ENCODE results near the gene PARP6.

PARP6 gene

DNA sequence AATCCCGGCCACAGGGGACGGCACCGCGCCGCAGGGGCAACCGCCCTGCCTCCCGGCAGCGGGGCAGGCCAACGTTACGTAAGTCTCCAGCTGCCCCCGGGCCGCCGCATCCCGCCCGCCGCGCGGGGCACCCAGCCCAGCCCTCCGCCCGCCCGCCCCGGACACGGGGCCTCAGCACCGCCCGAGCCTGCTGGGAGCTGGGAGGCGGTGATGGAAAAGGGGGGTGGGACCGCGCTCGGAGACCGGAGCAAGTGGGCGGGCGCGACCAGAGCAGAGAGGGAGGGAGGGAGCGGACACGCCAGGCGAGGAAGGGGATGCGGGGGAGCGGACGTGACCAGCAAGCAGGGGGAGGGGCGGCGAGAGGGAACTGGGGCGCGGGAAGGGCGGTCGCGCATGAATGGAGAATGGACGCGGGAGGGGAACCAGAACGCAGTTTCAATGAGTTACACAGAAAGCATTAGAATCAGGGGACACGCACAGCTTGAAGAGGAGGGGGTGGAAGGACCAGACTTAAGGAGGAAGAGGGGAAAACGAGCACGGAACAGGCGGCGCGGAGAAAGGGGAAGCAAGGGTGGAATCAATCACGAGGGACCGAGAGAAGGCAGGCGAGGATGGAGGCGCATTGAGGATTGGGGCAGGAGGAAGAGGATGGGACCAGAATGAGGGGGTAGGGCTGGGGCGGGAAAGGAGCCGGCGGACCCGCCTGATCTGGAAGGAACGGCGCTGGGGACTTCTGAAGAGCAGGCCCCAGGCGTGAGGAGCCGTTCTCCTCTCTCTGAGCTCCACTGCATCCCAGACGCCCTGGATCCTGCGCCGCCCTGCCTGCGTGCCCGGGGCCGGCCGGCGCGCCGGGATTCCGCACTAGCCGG lies 41.9 kb downstream of the PARP6 start:
- peak; percentile 29 to 64 for DNase-seq

DNA sequence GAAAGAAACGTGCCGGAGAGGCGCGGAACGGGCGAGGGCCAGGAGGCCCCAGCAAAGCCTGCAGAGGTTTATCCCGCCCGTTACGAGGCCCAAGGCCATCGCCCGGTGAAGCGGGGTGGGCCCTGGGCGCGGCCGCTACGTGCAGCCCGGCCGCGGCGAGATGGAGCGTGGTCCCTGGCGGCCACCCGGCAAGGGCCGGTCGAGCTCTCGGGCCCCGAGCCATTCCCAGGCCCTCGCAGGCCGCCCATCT lies 42.5 kb downstream of the PARP6 start:
- DNase-seq, result no peak

DNA sequence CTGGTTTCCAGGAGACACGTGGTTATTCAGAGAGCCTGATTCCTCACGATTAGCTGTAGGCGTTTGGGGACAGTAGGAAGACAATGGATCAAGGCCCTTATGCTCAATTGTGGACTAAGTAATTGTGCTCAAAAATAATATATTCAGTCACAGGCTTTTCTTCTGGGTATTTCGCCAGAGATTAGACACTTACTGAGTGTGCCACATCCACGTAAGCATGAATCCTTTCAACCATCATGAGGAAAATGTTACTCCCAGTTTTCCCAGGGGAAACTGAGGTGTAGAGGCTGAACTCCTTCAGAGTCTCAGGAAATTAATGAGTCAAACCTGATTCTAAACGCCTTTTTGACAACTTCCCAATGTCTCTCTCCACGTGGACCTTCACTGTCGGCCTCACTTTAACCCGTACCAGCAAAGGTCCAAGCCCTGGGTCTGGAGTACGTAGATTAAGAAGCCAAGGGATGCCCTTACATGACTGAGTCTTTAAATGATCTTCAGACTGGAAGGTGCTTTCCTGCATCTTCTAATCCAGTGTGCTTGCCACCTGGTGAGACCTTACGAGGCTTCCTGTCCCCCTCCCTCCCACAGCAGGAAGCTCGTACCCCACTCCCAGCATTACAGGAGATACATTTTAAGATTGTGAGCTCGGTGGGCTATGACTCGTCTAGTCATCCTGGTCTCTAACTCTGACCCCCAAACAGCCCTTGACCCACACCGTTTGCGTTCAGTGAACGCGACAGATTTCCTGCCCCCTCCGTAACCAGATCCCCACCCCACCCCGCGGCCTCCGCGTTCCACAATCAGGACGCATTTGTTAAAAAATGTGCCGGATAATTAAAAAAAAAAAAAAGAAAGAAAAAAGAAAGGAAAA lies 43.0 kb downstream of the PARP6 start:
- DNase-seq, result no peak

DNA sequence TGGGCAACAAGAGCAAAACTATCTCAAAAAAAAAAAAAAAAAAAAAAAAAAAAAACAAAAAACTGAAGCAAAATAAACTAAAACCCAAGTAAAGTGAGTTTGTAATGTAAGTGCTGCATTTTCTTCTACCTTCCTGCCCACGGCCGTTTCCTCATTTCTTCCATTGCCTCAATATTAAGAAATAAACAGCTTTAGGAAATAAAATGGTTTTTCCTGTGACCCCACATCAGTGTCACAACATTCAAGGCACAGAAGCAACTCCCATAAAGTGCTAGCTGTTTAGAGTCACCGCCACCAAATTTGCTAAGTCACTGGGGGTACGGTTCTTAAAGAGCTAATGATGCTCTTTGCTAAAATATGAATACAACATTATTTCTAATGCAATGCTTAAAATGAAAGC lies 44.6 kb downstream of the PARP6 start:
- DNase-seq, result no peak

DNA sequence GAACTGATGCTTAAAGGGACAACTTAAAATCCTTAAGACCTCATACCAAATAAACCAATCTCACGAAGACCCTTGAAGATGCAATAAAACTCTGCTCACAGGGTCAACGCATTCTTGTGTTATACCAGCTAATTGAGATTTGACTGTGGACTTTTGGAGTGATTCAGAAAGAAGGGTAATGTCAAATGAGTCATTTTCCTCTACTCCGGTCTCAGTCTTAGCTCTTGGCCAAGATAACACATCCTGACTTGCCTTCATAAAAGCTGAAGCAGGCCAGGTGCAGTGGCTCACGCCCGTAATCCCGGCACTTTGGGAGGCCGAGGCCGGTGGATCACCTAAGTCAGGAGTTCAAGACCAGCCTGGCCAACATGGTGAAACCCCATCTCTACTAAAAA lies 45.2 kb downstream of the PARP6 start:
- DNase-seq, result no peak

DNA sequence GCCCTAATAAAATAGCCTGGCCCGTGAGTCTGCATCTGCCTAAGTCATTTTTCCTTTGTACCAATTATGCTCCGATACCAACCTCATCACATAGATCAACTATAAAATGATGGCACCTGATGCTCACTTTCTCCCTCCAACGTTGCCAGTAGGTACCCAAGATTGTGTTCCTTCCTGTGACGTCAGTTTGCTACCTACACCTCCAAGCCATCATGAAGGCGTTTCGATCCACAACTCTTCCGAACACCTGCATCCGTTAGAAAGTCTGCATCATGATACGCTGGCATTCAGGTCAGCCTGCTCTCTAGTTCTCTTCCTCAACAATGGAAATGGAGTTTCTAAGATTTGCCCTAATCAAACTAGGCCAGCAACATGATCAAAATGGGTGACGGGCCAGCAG lies 49.1 kb downstream of the PARP6 start:
- DNase-seq, result no peak

DNA sequence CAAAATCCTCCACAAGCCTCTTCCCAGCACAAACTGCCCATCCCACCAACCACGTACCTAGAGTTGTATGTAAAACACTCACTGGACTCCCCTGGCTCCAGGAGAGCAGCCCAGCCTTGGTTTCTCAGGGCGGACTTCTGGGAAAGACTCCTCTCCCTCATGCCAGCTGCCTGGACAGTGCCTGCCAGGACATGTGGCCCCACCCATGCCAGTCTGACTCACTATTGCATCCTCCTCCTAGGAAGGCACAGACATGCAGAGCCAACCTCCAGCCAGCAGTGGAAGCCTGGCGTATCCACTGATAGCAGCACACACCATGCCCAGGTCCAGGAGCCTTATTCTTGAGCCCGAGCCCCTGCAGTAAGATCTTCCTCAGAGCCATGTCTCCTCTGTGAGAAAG lies 50.0 kb downstream of the PARP6 start:
- no peak for DNase-seq

DNA sequence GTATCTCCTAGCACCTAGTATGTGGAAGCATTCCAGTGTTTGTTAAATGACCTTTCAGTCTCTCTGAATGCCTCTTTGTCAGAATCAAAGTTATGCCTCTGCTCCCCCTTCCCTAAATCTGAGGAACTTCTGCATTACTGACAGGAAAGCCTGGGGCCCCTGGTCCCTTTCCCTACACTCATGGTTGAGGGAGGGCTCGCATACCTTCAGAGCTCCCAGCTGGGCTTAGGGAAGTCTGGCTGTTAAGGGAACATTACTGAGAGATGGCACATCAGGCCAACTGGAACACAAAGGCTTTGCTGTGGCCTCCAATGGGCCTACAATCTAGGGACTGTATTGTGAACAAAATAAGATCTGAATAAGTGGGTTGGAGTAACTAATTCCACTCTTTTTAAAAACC lies 51.7 kb downstream of the PARP6 start:
- no peak for DNase-seq

DNA sequence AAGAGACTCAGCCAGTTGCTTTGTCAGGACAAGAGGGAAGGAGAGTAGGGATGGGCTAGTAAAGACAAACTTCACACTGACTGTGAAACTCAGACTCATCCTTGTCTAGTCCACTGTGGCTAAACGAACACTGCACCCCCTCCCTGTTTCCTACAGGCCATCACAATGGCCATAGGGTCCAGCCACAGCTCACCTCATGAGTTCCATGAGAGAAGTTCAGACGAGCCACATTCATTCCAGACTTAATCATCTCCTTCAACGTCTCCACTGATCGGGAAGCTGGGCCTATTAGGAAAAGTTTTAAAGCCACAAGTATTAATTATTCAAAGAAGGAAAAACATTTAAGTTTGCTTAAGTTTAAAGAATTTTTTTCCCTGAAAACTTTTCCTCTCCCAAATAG lies 55.1 kb downstream of the PARP6 start:
- DNase-seq, result no peak

DNA sequence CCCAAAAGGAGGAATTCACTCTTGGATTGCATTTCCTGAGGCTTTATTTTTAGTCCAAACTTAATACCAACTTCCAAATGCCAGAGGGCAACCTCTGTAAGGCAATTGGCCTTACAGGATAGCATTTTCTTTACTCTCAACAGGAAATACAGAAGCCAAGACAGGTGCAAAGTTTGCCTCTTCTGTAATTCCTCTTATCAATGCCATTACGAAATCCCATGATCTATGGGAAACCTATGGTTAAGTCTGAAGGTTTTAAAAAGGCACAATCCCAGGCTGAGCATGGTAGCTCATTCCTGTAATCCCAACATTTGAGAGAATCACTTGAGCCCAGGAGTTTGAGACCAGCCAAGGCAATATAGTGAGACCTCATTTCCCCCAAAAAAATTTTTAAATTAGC lies 56.3 kb downstream of the PARP6 start:
- no peak for DNase-seq

DNA sequence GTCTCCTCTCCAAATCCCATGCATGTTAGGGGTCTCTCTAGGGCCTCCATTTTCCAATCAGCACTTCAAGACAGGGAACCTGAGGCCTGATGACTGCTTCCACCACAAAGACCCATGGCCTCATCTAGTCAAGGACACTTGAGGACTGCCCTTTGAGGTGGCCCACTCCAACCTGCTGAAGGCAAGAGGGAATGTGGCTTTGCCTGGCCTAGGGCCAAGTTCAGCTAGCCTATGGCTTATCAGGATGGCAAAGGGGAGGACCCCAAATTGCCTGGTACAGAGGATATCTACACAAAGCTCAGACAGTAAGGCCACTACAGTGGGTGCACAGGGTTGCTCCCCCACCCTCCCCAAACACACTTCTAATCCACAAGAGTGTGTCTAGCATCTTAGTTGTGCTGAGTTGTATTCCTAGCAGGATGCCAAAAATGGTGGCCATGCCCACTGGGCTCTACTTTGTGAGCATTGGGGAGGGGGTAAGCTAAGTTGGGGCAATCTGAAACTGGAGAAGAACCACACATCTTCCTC lies 64.7 kb downstream of the PARP6 start:
- no peak for DNase-seq

DNA sequence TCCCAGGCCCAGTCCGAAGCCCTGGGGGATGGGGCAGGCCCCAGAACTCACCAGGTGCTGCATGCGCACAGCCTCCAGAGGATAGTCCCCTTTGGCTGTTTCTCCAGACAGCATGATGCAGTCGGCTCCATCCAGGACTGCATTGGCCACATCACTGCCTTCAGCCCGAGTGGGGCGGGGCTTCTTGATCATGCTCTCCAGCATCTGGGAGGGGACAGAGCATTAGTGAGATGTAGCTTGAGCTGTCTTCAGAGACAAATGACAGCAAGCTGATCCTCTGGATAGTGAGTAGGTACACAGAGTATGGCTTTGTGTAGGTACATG lies 65.7 kb downstream of the PARP6 start:
- DNase-seq, result no peak

DNA sequence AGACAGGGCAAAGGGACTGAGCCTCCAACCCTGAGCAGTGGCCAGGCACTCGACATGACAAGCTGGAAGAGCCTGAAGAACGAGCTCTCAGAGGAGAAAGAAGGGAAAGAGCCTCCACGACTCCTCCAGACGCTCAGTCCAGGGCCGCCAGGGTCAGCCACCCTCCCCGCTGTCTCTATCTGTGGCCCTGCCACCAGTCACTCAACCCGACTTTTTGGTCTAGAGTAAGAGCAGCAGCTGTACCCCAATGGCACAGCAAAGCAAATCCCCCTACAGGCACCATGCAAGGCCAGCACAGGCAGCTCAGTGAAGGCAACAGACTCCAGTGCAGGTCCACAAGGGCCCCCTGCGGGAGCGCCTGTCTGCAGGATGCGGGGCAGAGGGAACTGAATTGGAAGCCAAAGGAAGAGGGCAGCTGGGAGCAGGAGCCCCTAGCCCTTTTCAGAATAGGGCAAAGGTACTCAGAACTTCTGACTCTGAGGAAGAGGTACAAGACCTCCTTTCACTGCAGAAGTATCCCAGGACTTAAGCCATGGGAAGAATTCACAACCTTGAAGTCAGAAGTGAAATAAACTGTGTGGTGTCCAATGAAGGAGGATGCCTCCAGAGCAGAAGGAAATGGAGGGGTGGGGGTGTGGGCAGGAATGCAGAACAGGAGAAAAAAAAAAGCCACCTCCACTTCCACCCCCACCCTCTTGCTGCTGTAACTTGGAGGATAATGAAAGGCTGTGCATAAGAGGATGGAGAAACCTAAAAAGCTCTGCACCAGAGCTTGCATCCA lies 66.3 kb downstream of the PARP6 start:
- DNase-seq, result no peak

DNA sequence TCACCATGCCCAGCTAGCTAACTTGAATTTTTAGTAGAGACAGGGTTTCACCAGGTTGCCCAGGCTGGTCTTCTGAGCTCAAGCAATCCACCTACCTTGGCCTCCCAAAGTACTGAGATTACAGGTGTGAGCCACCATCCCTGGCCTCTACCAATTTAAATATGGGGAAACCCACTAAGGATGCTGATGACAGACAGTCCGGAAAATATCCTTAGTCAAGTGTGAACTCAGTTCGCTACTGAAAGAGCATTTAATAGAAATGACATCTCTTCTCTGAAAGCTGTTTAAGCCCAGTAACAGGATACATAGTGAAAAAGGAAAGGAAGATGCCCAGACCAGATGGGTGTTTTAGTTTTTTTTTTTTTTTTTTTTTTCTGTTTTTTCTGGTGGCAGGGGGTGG lies 67.1 kb downstream of the PARP6 start:
- no peak for DNase-seq

DNA sequence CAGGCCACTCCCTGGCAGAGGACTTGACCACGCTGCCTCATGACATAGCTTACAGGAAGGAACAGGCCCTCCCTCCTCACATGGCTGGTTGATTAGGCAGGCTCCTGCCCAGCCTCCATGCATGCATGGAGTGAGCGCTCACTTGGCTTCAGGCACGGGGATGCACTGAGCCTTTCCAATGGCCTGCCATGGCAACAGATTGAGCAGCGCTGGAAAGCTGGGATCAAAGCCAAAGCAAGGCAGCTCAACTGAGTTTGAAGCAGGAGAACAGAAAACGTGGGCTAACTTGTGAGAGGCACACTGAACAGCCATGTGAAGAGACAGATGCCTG lies 68.9 kb downstream of the PARP6 start:
- no peak for DNase-seq

DNA sequence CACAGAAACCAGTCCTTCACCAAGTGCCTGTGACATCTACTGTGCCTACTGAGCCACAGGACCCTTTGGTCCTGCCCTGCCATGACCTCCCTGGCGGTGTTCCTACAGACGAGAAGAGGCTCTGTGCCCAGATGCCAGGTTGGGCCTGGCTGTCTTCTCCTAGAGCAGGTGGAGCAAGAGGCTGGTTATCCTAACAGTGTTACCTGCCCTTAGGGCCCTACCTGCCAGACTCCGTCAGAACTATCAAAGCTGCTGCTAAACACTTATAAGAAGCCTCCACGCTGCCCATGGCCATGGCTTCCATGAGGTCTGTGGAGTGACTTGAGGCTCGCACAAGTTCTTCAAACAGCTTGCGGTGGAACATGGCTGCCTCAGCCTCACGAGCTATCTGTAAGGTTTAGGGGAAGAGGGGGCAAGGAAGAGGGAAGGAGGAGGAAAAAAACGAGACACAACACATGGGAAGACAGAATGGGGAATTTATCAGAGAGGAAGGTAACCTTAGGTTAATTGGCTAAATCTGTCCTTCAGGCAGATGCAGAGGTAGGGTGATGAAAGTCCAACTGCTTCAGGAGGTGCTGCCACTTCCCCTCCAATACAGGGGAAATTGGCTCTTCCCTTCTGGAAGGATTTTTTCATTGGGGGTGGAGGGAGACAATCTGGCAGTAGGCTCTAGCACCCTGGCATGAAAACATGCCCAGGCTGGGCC lies 69.4 kb downstream of the PARP6 start:
- DNase-seq, result no peak

DNA sequence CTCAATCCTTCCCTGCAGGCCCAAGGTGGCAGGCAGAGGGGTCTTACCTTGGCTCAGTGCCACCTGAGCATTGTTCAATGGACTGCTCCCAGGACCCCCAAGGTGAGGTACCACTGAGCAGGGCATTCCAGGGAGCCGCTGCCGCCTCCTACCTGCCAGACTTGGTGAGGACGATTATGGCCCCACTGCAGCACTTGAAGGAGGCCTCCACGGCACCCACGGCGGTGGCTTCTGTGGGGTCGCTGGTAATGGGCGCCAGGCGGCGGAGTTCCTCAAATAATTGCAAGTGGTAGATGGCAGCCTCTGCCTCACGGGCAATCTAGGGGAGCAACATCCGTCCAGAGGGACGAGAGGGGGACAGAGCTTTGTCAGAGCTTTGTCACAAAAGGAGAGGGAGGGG lies 70.1 kb downstream of the PARP6 start:
- no peak for DNase-seq

DNA sequence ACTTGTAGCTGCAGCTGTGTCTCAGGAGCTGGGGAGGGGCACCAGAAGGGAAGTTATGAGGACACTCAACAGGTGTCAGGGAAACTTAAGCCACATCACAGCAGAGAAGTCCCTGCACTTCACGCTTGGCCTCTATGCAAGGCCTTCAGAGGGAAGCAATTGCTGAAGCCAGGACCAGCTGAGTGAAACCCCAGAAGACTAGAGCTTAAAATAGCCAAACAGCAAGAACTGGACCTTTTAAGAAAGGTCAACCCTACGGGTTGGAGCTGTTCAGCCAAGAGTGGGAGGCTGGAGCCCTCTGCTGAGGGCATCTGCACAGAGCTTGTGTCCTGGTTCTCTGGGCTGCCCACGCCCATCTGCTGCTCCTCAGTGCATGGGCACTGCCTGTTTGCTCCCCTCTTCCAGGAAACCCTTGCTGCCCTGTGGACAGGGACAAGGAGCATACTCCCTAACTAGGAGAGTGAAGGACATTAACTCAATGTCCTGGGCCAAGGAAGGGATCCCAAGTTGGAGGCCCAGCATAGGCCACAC lies 70.9 kb downstream of the PARP6 start:
- DNase-seq, result no peak

DNA sequence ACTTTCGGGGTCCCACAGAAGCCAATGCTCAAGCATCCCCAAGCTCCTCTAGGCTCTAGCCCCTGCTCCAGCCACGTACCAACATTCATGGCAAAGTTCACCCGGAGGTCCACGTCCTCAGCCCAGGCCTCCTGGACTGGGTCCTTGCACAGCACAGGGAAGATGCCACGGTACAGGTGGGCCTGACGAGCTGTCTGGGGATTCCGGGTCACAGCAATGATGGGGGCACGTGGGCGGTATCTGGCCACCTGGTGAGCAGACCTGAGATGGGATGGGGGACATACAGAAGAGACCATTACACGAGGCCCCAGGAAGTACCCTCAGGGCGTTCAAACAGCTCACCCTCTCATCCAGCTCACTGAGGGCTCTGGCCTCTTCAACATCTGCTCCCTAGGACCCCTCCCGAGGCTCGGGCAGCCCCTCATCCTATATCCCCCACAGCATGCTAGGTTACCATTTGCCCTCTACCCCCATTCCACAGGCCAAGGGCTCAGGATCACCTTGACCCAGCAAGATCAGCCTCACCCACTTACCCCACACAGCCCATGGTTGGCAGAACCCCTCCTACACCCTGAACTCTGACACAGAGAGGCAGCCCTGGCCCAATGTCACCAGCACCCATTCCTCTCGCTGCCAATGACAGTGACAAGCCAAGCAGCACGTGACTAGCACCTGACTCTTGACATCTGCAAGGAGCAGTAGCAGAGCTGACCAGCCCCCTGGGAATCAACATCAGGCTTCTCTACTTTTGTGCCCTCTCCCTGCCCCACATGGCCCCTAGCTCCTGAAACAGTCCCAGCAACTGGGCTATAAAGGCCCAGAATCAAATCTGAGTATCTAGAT lies 71.7 kb downstream of the PARP6 start:
- DNase-seq, result no peak

DNA sequence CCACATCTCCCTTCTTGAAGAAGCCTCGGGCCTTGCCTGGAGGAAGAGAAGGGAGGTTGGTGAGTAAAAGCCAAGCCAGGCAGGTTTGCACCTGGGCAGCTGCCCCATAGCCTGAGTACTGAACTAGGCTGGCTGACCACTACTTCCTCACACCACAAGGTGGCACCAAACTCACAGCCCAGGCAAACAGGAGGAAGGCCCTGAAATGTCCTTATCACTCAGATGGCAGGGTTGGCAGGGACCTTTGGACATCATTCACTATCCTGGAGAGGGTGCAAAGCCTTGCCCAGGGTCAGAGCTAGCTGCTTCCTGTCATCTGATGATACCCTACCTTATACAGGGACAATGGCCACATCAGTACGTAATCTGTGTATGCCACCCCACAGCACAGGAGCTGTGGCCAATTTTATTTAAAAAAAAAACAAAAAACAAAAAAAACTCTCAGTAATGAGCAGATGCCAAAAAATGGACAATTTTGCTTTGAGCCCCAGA lies 72.6 kb downstream of the PARP6 start:
- peak in 1 of 2 experiments; percentile 7 for DNase-seq

DNA sequence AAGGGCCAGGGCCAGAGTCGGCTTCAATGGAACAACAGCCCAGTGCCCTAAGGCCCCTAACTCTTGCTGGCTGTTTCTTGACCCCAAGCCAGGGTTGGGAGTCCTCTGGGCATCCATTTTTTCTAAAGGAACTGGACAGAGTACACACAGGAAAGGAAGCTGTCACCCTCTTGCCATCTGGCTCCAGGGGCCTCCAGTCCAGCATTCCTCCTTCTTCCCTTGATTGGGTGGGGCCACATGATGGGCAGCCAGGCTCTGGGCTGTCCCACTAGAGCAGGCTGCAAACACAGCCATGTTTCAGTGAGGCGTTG lies 73.2 kb downstream of the PARP6 start:
- DNase-seq, result no peak

Measured in NCI-H187 (cell line).